ENCODE measurements around the gene DLGAP1. TPM values are rescaled to one million over a fixed set of nuclear protein-coding genes. Genes with fewer than 3 reads are reported as not detected.

DLGAP1 gene
- total RNA-seq, 3 donors from 2014 or later (not counting 1 experiment from before 2014, with no cell fraction given): not detected

GRCh38 chr18:3830604-3831003, 624.5 kb downstream of the DLGAP1 start:
- no peaks in the 10 kb centered on the region for H3K36me3 Mint-ChIP-seq
- intact Hi-C loops (cut with micrococcal nuclease): no loop called here
- WGBS (ENCODE audit: insufficient coverage): 63% methylated on average over 1 of the region's 1 CpG
- no peak overlapping the region for H3K4me3 Mint-ChIP-seq
- H3K27me3 Mint-ChIP-seq (ENCODE audit: low read depth in 2 of 2): peaks cover 0 to 5% of the 10 kb centered on the region in 2 donors
- H3K27ac ChIP-seq (ENCODE audit: low read length): no peak overlapping the region
- no peaks in the 10 kb centered on the region for H3K4me1 Mint-ChIP-seq
- TF ChIP-seq, protein P1, sequence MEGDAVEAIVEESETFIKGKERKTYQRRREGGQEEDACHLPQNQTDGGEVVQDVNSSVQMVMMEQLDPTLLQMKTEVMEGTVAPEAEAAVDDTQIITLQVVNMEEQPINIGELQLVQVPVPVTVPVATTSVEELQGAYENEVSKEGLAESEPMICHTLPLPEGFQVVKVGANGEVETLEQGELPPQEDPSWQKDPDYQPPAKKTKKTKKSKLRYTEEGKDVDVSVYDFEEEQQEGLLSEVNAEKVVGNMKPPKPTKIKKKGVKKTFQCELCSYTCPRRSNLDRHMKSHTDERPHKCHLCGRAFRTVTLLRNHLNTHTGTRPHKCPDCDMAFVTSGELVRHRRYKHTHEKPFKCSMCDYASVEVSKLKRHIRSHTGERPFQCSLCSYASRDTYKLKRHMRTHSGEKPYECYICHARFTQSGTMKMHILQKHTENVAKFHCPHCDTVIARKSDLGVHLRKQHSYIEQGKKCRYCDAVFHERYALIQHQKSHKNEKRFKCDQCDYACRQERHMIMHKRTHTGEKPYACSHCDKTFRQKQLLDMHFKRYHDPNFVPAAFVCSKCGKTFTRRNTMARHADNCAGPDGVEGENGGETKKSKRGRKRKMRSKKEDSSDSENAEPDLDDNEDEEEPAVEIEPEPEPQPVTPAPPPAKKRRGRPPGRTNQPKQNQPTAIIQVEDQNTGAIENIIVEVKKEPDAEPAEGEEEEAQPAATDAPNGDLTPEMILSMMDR (IDR thresholded peaks at IDR 0.05): no peak
- no peaks in the 10 kb centered on the region for H3K27me3 ChIP-seq (ENCODE audit: control insufficient read depth, insufficient read depth, low read length)
- H3K4me3 ChIP-seq (ENCODE audit: low read length): no peak overlapping the region
- no peaks in the 10 kb centered on the region for H3K9me3 ChIP-seq (ENCODE audit: control insufficient read depth, insufficient read depth, low read length)
- ATAC-seq: no peak
- no peaks in the 10 kb centered on the region for H3K36me3 ChIP-seq (ENCODE audit: control insufficient read depth, insufficient read depth, low read length)
- H3K4me1 ChIP-seq (ENCODE audit: control insufficient read depth, insufficient read depth, low read length): no peaks in the 10 kb centered on the region
- no peak for DNase-seq
- no peak overlapping the region for H3K27ac Mint-ChIP-seq
- H3K9me3 Mint-ChIP-seq: peaks cover 0 to 2% of the 10 kb centered on the region in 2 donors

- TF ChIP-seq, protein P1 (IDR thresholded peaks at IDR 0.05): no peak
- no peak for DNase-seq
- H3K4me1 ChIP-seq (ENCODE audit: control insufficient read depth, insufficient read depth, low read length): no peaks in the 10 kb centered on the region
- Mint-ChIP-seq H3K36me3 (no peaks in the 10 kb centered on the region), H3K27ac (no peak overlapping the region), H3K4me1 (no peaks in the 10 kb centered on the region), H3K27me3 (ENCODE audit: low read depth in 2 of 2) (peaks cover 0 to 5% of the 10 kb centered on the region in 2 donors), H3K9me3 (peaks cover 0 to 2% of the 10 kb centered on the region in 2 donors), H3K4me3 (no peak overlapping the region)
- ATAC-seq: no peak
- intact Hi-C loops (cut with micrococcal nuclease): no loop called here
- H3K27ac ChIP-seq (ENCODE audit: low read length): no peak overlapping the region
- no peaks in the 10 kb centered on the region for H3K9me3 ChIP-seq (ENCODE audit: control insufficient read depth, insufficient read depth, low read length)
- no peaks in the 10 kb centered on the region for H3K27me3 ChIP-seq (ENCODE audit: control insufficient read depth, insufficient read depth, low read length)
- no peaks in the 10 kb centered on the region for H3K36me3 ChIP-seq (ENCODE audit: control insufficient read depth, insufficient read depth, low read length)
- H3K4me3 ChIP-seq (ENCODE audit: low read length): no peak overlapping the region
- WGBS (ENCODE audit: insufficient coverage): 65% methylated on average over 5 of the region's 6 CpGs
These were observed 627.8 kb downstream of the DLGAP1 start for GRCh38 chr18:3827236-3827845.

DNA sequence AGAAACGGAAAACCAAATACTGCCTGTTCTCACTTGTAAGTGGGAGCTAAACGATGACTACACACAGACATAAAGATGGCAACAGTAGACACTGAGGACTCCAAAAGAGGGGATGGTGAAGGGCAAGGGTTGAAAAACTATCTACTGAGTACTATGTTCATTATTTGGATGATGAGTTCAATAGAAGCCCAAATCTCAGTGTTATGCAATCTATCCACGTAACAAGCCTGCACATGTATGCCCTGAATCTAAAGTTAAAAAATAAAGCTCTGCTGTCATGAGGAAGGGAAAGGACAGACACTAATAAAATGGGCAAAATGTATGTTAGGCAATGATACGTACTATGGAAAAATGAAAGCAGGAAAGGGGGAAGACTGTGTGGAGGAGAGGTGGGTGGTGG, 629.1 kb downstream of the DLGAP1 start:
- H3K9me3 Mint-ChIP-seq: peaks cover 0 to 2% of the 10 kb centered on the region in 2 donors
- WGBS (ENCODE audit: insufficient coverage): 93% methylated on average over 4 of the region's 4 CpGs
- Histone ChIP-seq H3K36me3 (ENCODE audit: control insufficient read depth, insufficient read depth, low read length) (no peaks in the 10 kb centered on the region), H3K27ac (ENCODE audit: low read length) (no peak overlapping the region), H3K9me3 (ENCODE audit: control insufficient read depth, insufficient read depth, low read length) (no peaks in the 10 kb centered on the region), H3K4me1 (ENCODE audit: control insufficient read depth, insufficient read depth, low read length) (no peaks in the 10 kb centered on the region), H3K27me3 (ENCODE audit: control insufficient read depth, insufficient read depth, low read length) (no peaks in the 10 kb centered on the region), H3K4me3 (ENCODE audit: low read length) (no peak overlapping the region)
- H3K36me3 Mint-ChIP-seq: no peaks in the 10 kb centered on the region
- H3K27ac Mint-ChIP-seq: no peak overlapping the region
- H3K4me3 Mint-ChIP-seq: no peak overlapping the region
- no peaks in the 10 kb centered on the region for H3K4me1 Mint-ChIP-seq
- peaks cover 0 to 5% of the 10 kb centered on the region in 2 donors for H3K27me3 Mint-ChIP-seq (ENCODE audit: low read depth in 2 of 2)
- ATAC-seq: no peak
- intact Hi-C loops (cut with micrococcal nuclease): no loop called here
- TF ChIP-seq, protein P1 (IDR thresholded peaks at IDR 0.05): no peak
- DNase-seq: no peak

DNA sequence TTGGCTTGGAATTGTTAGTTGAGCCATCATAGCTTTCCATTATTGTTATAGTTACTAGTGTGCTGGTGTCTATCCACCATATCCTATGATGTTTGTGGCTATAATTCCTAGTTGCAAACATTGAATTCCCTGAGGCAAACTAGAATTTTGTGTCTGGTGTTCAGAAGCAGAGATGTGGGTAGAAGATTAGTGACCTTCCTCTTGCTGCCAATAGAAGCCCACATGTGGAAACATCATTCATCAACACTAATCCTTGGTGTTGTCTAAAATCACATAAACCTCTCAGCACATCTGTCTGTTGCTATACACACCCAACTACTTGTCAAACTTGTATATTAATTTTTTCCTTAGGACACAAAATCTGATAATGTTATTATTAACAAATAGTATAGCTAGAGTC, 631.0 kb downstream of the DLGAP1 start:
- TF ChIP-seq, protein P1 (IDR thresholded peaks at IDR 0.05): no peak
- Mint-ChIP-seq H3K9me3 (peaks cover 0 to 2% of the 10 kb centered on the region in 2 donors), H3K27me3 (ENCODE audit: low read depth in 2 of 2) (peaks cover 0 to 10% of the 10 kb centered on the region in 2 donors), H3K4me1 (no peaks in the 10 kb centered on the region), H3K36me3 (no peaks in the 10 kb centered on the region), H3K27ac (no peak overlapping the region), H3K4me3 (no peak overlapping the region)
- H3K36me3 ChIP-seq (ENCODE audit: control insufficient read depth, insufficient read depth, low read length): no peaks in the 10 kb centered on the region
- intact Hi-C loops (cut with micrococcal nuclease): no loop called here
- ATAC-seq (no peak), DNase-seq (no peak)
- no peak overlapping the region for H3K4me3 ChIP-seq (ENCODE audit: low read length)
- no peaks in the 10 kb centered on the region for H3K4me1 ChIP-seq (ENCODE audit: control insufficient read depth, insufficient read depth, low read length)
- no peaks in the 10 kb centered on the region for H3K9me3 ChIP-seq (ENCODE audit: control insufficient read depth, insufficient read depth, low read length)
- H3K27ac ChIP-seq (ENCODE audit: low read length): no peak overlapping the region
- no peaks in the 10 kb centered on the region for H3K27me3 ChIP-seq (ENCODE audit: control insufficient read depth, insufficient read depth, low read length)
